ENCODE measurements around the gene SLC22A23.
A peak's percentile ranks its signal among the peaks of the same experiment; 100 is the strongest.
"Not testable (repeated sequence)": the region's sequence is repeated elsewhere in the genome, so short reads cannot be mapped to it uniquely, and the experiment has no call there.

Gene SLC22A23

GRCh38 chr6:3384241-3385143 is 72.4 kb downstream of the SLC22A23 start:
- DNase-seq (no peak), ATAC-seq (no peak)

DNA sequence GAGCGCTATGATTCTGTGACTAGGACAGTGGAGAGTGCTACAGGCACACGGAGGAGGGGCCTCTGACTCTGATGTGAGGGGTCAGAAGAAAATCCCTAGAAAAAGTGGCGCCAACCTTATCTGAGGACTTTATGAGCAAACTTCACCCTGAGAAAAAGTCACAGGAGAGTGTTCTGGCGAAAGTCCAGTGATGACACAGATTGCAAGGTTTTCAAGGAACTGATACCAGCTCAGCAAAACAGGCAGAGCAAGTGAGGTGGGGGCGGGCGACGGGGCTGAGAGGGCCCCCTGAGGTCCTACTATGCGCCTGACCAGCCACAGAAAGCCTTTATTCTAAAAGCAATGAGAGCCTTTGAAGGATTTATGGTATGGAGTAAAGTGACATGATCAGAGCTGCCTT is 73.3 kb downstream of the SLC22A23 start:
- DNase-seq (no peak), ATAC-seq (no peak)

DNA sequence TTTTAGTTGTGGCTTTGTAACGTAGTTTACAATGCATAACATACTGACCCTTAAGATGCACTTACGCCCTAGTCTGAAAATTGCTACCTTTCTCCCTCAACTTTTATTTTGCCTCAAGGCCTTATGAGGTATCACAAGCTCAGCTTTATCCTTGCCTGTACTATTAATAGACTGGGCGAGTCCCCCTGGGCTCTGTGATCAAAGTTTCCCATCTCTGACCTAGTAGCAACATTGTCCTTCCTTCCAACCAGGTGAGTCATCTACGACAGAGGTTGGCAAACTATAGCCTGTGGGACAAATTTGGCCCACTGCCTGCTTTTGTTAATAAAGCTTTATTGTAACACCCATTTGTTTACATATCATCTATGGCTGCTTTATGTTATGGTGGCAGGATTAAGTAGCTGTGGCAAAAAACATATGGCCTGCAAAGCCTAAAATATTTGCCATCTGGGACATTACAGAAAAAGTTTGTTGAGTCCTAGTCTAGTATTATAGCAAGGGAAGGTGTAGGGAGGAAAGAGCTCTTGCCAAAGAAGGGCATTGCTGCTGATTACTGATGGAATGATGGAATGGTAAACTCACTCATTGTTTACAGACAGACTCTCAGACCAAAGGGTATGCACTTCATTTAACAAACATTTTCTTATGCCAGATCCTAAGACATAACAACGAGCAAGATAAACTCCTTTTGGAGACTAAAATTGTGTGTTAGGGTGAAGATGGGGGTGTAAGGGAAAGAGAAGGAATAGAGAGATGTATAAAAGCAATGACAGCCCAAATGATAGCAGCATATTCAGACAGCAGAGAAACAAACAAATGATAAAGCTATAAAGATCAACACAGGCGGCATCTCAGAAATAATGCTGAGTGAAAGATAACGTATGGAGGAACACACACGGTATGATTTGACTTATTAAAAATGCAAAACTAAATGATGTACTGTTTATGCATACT is 74.2 kb downstream of the SLC22A23 start:
- ATAC-seq (no peak), DNase-seq (no peak)

- ATAC-seq (no peak), DNase-seq (no peak)
Observed at GRCh38 chr6:3381233-3381921, 75.5 kb downstream of the SLC22A23 start.

DNA sequence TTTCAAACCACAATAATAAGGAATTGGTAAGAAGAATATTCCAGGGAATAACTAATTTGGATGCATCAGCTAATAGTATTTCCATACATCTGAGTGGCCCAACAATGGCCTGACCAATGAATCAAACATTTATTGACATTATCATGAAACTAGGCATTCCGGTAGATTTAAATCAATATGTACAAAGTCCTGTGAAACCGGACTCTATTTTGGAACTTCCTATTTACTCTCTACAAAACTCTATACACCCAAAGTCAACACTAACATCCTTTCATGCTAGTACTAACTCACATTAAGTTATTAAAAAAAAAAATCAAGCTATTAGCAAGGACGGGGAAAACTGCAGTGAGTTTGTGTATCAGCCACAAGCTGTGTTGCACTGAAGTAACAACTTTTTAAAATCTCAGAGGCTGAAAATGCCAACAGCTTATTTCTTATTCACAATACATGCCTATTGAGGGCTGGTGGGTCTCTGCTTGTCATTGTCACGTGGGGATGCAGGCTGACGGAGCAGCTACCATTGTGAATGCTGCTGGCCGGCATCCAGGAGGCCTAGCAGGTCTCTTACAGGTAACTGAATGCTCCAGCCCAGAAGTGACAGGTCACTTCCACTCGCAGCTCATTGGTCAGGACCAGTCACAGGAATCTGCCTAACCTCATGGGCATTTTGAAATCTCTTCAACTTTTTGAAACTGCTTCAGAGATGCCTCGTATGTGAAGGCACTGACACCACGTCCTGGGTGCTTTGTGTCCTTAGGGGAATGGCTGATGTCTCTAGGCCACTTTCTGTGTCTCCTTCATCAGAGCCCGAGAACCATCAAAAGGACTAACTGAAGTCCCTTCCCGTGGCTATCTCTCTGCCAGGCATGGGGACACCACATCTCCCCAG is 76.3 kb downstream of the SLC22A23 start:
- no peak for ATAC-seq
- no peak for DNase-seq

DNA sequence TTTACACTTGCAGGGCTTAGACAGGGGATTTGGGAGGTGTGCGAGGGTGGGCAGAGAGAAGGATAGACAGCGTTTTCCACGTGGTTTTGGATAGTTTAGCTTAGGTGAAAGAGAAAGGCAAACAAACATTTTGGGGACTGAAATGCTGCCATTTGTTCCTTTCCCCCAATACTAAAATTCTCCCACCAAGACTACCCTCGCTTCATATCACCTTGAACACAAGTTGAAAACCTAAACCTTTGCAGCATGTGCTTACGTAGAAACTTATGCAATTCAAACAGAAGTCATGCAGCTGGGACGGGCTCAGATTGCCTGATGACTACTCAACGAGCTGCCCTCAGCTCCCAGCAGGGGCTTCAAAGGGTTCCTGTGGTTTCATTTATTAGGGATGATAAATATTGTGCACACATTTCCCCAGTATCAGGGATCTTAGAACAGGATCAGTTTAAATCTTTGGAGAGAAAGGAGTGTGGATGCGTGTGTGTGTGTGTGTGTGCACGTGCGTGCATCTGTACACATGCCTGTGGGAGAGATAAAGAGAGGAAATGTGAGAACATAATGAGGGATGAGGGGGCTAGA is 77.3 kb downstream of the SLC22A23 start:
- ATAC-seq, result no peak
- DNase-seq, result no peak

GRCh38 chr6:3378808-3379207 is 78.0 kb downstream of the SLC22A23 start:
- not testable (repeated sequence) for DNase-seq, ATAC-seq

- DNase-seq, result not testable (repeated sequence)
- peak; percentile 64 for ATAC-seq
Observed at GRCh38 chr6:3378398-3378782, 78.5 kb downstream of the SLC22A23 start.

DNA sequence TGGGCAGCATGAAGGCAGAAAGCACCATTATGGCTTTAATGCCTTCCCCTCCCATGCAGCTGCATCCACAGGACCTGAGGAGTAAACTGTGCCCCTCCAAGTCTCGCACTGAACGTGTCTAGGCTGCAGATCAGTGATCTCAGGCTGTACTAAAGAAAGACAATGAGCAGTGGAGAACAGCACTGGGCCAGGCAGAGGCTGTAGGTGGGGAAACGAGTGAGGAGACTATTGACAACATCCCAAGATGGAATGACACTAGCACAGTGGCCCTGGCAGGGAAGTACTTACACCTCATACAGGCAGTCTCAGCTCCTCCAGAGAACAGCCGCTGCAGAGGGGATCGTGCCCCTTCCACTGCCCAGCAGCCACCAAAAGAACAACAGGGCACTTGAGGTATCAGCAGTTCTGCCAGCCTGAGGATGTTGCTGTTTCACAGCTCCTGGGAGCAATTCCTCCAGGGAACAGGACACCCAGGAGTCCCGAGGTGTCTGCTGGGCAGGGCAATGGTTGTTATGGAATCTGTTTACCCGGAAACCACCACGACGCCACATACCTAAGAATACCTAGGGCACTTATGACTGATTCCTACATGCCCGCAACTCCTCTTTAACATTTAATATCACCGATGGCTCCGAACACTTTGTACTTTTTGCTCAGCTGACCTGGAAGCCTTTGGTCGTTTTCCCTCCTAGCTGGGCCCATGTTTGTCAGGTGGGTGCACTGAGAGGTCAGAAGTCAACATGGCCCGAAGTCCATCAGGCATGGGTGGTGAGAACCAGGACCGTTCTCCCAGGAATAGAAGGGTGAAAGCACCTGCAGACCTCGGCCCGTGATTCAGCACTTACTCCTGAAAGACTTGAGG is 79.1 kb downstream of the SLC22A23 start:
- DNase-seq, result no peak
- ATAC-seq, result peak; percentile 63

GRCh38 chr6:3376893-3377535 is 79.8 kb downstream of the SLC22A23 start:
- ATAC-seq (no peak), DNase-seq (no peak)

DNA sequence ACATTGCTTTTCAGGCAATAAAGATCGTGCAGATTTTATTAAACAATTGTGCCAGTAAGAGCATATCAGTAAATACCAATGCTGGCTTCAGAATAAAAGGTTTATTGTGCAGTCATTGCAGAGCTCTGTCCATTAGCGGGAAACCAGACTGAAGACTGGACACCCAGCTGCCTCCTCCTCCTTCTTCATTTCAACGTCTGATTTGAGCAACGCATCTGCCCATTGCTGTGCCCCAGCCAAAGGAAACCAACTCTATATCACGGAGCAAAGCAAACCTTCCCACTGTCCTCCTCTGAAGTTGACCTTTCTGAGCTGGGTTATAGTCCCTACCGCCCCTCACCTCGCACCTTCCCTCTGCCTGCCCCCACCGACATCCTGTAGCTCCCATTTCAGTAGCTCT is 80.8 kb downstream of the SLC22A23 start:
- DNase-seq (no peak), ATAC-seq (no peak)

DNA sequence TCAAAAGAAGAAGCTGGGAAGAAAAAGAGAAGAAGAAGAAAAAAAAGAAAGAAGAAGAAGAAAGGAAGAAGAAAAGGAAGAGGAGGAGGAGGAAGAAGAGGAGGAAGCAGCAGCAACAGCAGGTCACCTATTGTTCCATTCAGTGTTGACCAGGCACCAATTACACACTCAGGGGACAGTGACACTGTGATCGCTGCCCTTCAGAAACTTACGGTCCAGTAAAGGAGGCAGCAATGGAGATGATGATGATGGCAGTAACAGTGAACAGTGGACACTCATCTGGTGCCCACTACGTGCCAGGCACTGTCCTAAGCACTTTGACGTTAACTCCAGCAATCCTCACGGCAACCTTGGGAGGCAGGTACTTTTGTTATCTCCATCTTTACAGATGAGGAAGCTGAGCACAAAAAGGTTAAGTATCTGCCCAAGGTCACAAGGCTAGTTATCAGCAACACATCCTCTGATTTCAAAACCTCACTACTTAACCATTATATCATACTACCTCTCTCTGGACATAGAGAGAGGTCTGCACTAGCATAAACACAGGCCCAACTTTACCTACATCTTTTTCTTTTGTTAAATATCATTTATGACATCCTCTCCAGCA is 83.2 kb downstream of the SLC22A23 start:
- ATAC-seq (no peak), DNase-seq (no peak)

- ATAC-seq, result no peak
- no peak for DNase-seq
Observed at GRCh38 chr6:3372912-3373554, 83.8 kb downstream of the SLC22A23 start.

DNA sequence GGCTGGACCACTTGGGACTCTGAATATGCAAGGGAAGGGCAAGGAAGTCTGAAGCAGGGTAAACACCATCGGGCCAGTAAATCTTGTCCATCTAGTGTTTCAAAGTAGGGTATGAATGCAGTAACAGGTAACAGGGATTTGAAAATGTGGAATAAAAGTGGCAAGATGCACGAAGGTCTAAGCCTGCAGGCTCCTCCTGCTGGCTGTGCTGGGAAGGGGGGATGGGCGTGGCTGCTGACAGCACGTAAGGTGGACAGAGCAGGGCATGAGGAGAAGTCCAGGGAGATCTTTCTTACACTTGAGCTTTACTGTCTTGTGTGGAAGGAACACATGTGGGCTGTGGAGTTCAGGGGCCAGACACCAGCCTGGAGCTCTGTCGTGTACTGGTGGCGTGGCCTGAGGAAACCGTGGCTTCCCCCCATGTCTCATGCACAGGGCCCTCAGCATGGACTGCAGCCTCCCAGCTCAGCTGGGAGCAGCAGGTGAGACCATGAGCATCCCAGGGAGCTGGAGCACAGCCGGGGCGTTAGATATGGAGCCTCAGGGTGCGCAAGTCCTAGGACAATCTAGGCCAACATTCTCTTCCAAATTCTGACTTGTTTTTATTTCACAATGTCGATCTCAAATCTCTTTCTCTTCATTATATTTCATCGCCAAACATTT is 84.5 kb downstream of the SLC22A23 start:
- no peak for ATAC-seq
- no peak for DNase-seq

DNA sequence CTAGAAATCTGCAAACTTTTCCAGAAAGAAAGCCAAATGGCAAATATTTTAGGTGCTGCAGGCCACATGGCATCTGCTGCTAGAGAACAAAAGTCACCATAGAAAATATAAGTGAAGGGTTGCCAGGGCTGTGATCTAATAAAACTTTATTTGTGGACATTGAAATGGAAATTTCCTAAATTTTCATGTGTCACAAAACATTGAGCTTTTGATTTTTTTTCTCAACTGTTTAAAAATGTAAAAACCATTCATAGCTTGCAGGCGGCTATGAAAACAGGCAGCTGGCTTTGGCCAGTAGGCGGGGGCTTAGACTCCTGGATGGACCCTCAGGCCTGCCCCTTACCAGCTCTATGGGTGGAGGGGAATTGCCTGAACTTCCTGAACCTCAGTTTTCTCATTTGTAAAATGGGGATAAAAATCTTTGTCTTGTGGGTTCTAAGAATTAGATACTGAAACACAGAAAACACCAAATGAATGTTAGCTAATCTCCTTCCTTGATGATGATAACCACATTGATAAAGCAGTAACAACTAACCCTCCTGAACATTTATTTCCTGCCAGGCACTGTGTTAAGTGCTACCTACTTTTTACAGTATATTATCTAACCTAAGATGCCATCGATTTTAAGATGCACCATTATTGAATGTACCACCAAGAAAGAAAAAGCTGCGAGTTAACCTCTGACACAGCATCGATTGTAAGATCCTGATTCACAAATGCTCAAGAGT is 85.5 kb downstream of the SLC22A23 start:
- DNase-seq, result no peak
- no peak for ATAC-seq

DNA sequence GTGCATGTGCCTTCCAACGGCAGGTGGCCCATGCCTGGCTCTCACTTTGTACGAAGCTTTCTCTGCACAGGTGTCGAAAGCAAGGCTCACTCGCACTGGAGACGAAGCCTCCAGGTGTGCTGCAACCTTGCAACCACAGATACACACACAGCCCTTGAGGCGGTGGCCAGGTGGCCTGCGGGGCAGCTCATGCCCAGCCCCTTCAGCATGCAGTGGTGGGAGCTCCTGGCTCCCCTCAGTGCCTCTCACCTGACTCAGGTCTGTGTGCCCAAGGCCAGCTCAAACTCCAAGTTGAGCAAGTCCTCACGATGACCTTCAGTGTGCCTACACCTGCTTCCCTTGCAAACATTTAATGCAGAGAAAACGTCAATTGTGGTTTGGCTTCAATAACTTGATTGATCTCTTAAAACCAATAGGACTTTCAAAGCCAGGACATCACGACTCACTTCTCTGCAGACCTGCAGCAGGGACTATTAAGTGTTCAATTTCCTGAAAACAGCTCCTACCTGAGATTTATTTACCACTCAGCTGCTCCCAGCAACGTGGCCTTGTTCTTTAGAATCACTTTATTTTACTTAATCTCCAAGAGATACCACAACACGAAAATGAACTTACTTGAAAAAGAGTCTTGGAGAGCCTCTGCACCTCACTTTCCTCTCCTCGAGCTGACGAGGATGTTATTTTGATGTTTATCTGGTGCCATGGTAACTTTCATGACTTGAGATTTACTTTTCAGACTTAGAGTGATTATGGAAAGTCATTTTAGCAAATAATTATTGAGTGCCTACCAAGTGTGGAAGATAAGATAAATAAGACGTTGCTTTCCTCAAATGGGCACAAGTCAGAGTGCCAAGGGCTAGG is 86.3 kb downstream of the SLC22A23 start:
- ATAC-seq (no peak), DNase-seq (no peak)

Data from stimulated activated naive CD8-positive, alpha-beta T cell treated with anti-CD3 and anti-CD28 coated beads, Interleukin-15, Interleukin-2, amounts not matched to agents 100 U/mL and 50 U/mL, for 24 hours (primary cell).